ENCODE results near the gene PNRC1.

PNRC1 gene

GRCh38 chr6:89069536-89070163, 10.9 kb upstream of the PNRC1 start:
- no peak overlapping the region for H3K4me3 Mint-ChIP-seq
- H3K27me3 Mint-ChIP-seq: no peaks in the 10 kb centered on the region
- H3K9me3 Mint-ChIP-seq: no peaks in the 10 kb centered on the region
- no peaks in the 10 kb centered on the region for H3K36me3 Mint-ChIP-seq (ENCODE audit: low read depth)
- H3K27ac Mint-ChIP-seq: no peak overlapping the region
- no peaks in the 10 kb centered on the region for H3K4me1 Mint-ChIP-seq (ENCODE audit: low read depth)

- Mint-ChIP-seq H3K27me3 (no peaks in the 10 kb centered on the region), H3K27ac (no peak overlapping the region), H3K36me3 (ENCODE audit: low read depth) (no peaks in the 10 kb centered on the region)
These were observed 9.5 kb upstream of the PNRC1 start for GRCh38 chr6:89071036-89071435.

GRCh38 chr6:89073014-89073620, 7.4 kb upstream of the PNRC1 start:
- Mint-ChIP-seq H3K4me1 (ENCODE audit: low read depth) (no peaks in the 10 kb centered on the region), H3K27me3 (no peaks in the 10 kb centered on the region), H3K4me3 (no peak overlapping the region), H3K36me3 (ENCODE audit: low read depth) (no peaks in the 10 kb centered on the region), H3K27ac (no peak overlapping the region), H3K9me3 (no peaks in the 10 kb centered on the region)

More at GRCh38 chr6:89071036-89071435, 9.5 kb upstream of the PNRC1 start:
- no peak overlapping the region for H3K4me3 Mint-ChIP-seq
- H3K4me1 Mint-ChIP-seq (ENCODE audit: low read depth): no peaks in the 10 kb centered on the region
- H3K9me3 Mint-ChIP-seq: no peaks in the 10 kb centered on the region

GRCh38 chr6:89073840-89074239, 6.7 kb upstream of the PNRC1 start:
- Mint-ChIP-seq H3K9me3 (no peaks in the 10 kb centered on the region), H3K36me3 (ENCODE audit: low read depth) (no peaks in the 10 kb centered on the region), H3K27ac (no peak overlapping the region), H3K4me3 (no peak overlapping the region), H3K4me1 (ENCODE audit: low read depth) (peaks cover 4% of the 10 kb centered on the region), H3K27me3 (no peaks in the 10 kb centered on the region)

- Mint-ChIP-seq H3K27me3 (no peaks in the 10 kb centered on the region), H3K4me1 (ENCODE audit: low read depth) (peaks cover 21% of the 10 kb centered on the region), H3K36me3 (ENCODE audit: low read depth) (peaks cover 23% of the 10 kb centered on the region), H3K27ac (peak overlapping the region; percentile 97), H3K9me3 (no peaks in the 10 kb centered on the region), H3K4me3 (peak overlapping the region; percentile 95)
These were observed 878 bp upstream of the PNRC1 start for GRCh38 chr6:89079511-89080234.

- peak overlapping the region; percentile 95 for H3K4me3 Mint-ChIP-seq
- H3K27me3 Mint-ChIP-seq: no peaks in the 10 kb centered on the region
- peaks cover 32% of the 10 kb centered on the region for H3K4me1 Mint-ChIP-seq (ENCODE audit: low read depth)
- H3K36me3 Mint-ChIP-seq (ENCODE audit: low read depth): peaks cover 35% of the 10 kb centered on the region
- no peaks in the 10 kb centered on the region for H3K9me3 Mint-ChIP-seq
- H3K27ac Mint-ChIP-seq: peak overlapping the region; percentile 97
These were observed 525 bp downstream of the PNRC1 start for GRCh38 chr6:89081129-89081422.

- Mint-ChIP-seq H3K4me1 (ENCODE audit: low read depth) (peaks cover 32% of the 10 kb centered on the region), H3K36me3 (ENCODE audit: low read depth) (peaks cover 35% of the 10 kb centered on the region), H3K27me3 (no peaks in the 10 kb centered on the region), H3K27ac (peak overlapping the region; percentile 97), H3K9me3 (no peaks in the 10 kb centered on the region), H3K4me3 (peak overlapping the region; percentile 92)
These were observed 1.1 kb downstream of the PNRC1 start for GRCh38 chr6:89081423-89082322.

- H3K36me3 Mint-ChIP-seq (ENCODE audit: low read depth): peaks cover 35% of the 10 kb centered on the region
- H3K4me1 Mint-ChIP-seq (ENCODE audit: low read depth): peaks cover 34% of the 10 kb centered on the region
- no peaks in the 10 kb centered on the region for H3K9me3 Mint-ChIP-seq
- peak overlapping the region; percentile 92 for H3K4me3 Mint-ChIP-seq
- H3K27ac Mint-ChIP-seq: peak overlapping the region; percentile 97
- no peaks in the 10 kb centered on the region for H3K27me3 Mint-ChIP-seq
These were observed 1.9 kb downstream of the PNRC1 start for GRCh38 chr6:89082486-89082891.

GRCh38 chr6:89084542-89084941, 4.0 kb downstream of the PNRC1 start:
- Mint-ChIP-seq H3K9me3 (no peaks in the 10 kb centered on the region), H3K27me3 (no peaks in the 10 kb centered on the region), H3K4me1 (ENCODE audit: low read depth) (peaks cover 45% of the 10 kb centered on the region), H3K27ac (peak overlapping the region; percentile 67), H3K4me3 (peak overlapping the region; percentile 55), H3K36me3 (ENCODE audit: low read depth) (peaks cover 35% of the 10 kb centered on the region)

- Mint-ChIP-seq H3K27me3 (no peaks in the 10 kb centered on the region), H3K27ac (peak overlapping the region; percentile 67), H3K9me3 (no peaks in the 10 kb centered on the region), H3K36me3 (ENCODE audit: low read depth) (peaks cover 35% of the 10 kb centered on the region), H3K4me3 (peak overlapping the region; percentile 55), H3K4me1 (ENCODE audit: low read depth) (peaks cover 49% of the 10 kb centered on the region)
These were observed 4.4 kb downstream of the PNRC1 start for GRCh38 chr6:89084954-89085353.

- Mint-ChIP-seq H3K27ac (no peak overlapping the region), H3K9me3 (no peaks in the 10 kb centered on the region), H3K36me3 (ENCODE audit: low read depth) (peaks cover 35% of the 10 kb centered on the region), H3K4me1 (ENCODE audit: low read depth) (peaks cover 53% of the 10 kb centered on the region), H3K4me3 (no peak overlapping the region), H3K27me3 (no peaks in the 10 kb centered on the region)
These were observed 5.1 kb downstream of the PNRC1 start for GRCh38 chr6:89085409-89086205.

- H3K4me1 Mint-ChIP-seq (ENCODE audit: low read depth): peaks cover 60% of the 10 kb centered on the region
- H3K27ac Mint-ChIP-seq: no peak overlapping the region
- H3K4me3 Mint-ChIP-seq: no peak overlapping the region
- H3K36me3 Mint-ChIP-seq (ENCODE audit: low read depth): peaks cover 26% of the 10 kb centered on the region
- H3K9me3 Mint-ChIP-seq: no peaks in the 10 kb centered on the region
- H3K27me3 Mint-ChIP-seq: no peaks in the 10 kb centered on the region
These were observed 7.3 kb downstream of the PNRC1 start for GRCh38 chr6:89087881-89088280.

GRCh38 chr6:89098461-89098860, 17.9 kb downstream of the PNRC1 start:
- no peaks in the 10 kb centered on the region for H3K36me3 Mint-ChIP-seq (ENCODE audit: low read depth)
- H3K4me1 Mint-ChIP-seq (ENCODE audit: low read depth): peaks cover 5% of the 10 kb centered on the region
- H3K27ac Mint-ChIP-seq: no peak overlapping the region
- no peak overlapping the region for H3K4me3 Mint-ChIP-seq
- no peaks in the 10 kb centered on the region for H3K27me3 Mint-ChIP-seq
- no peaks in the 10 kb centered on the region for H3K9me3 Mint-ChIP-seq

GRCh38 chr6:89100114-89100513, 19.6 kb downstream of the PNRC1 start:
- Mint-ChIP-seq H3K27ac (no peak overlapping the region), H3K36me3 (ENCODE audit: low read depth) (no peaks in the 10 kb centered on the region), H3K9me3 (no peaks in the 10 kb centered on the region), H3K4me3 (no peak overlapping the region), H3K27me3 (no peaks in the 10 kb centered on the region), H3K4me1 (ENCODE audit: low read depth) (peaks cover 5% of the 10 kb centered on the region)
